Natural killer cell (primary cell): Measurements from ENCODE around the gene HAUS7. TPM values are rescaled to one million over a fixed set of nuclear protein-coding genes. Genes with fewer than 3 reads are reported as not detected.

ENCODE experiments used
- ATAC-seq, 3 donors: fragments of 150-1000 bp in 2 of 3; fragments of 200-7000 bp in 1 of 3; cut with Tn5 transposase; 1 replicate in 1 of 3; 2 replicates in 2 of 3; pipeline ENCODE4 v1.10.0; 2021; ENCODE audit warnings: mild to moderate bottlenecking in 2 of 3, moderate library complexity in 2 of 3
- DNase-seq, 2 donors: peaks; one replicate each; pipeline versions ENCODE4 v3.0.0 to v3.0.0-alpha.2; 2013 to 2021; ENCODE audit warnings: mixed read lengths in 1 of 2
- H3K27ac ChIP-seq: one replicate; pipeline ENCODE4 v1.5.1; 2013; ENCODE audit warnings: mild to moderate bottlenecking, low read length
- H3K27me3 ChIP-seq: one replicate; pipeline ENCODE4 v1.6.1; 2013; ENCODE audit warnings: low read length; ENCODE audit not compliant: control insufficient read depth, insufficient read depth
- H3K36me3 ChIP-seq: one replicate; pipeline ENCODE4 v1.6.1; 2013; ENCODE audit warnings: low read length; ENCODE audit not compliant: control insufficient read depth, insufficient read depth
- H3K4me1 ChIP-seq: one replicate; pipeline ENCODE4 v1.6.1; 2013; ENCODE audit warnings: low read length; ENCODE audit not compliant: control insufficient read depth, insufficient read depth
- H3K4me3 ChIP-seq: one replicate; pipeline ENCODE4 v1.5.1; 2013; ENCODE audit warnings: low read length
- H3K9me3 ChIP-seq: one replicate; pipeline ENCODE4 v1.6.1; 2013; ENCODE audit warnings: low read length; ENCODE audit not compliant: control insufficient read depth, insufficient read depth
- H3K27ac Mint-ChIP-seq, 2 donors: one replicate each; pipeline ENCODE4 v1.8.0; 2022; ENCODE audit warnings: mild to moderate bottlenecking in 2 of 2, mixed read lengths in 2 of 2, moderate library complexity in 1 of 2
- H3K27me3 Mint-ChIP-seq, 2 donors: one replicate each; pipeline ENCODE4 v1.8.0; 2022; ENCODE audit warnings: low read depth in 2 of 2, mixed read lengths in 2 of 2
- H3K36me3 Mint-ChIP-seq: one replicate; pipeline ENCODE4 v1.8.0; 2022; ENCODE audit warnings: mixed read lengths
- H3K4me1 Mint-ChIP-seq, 2 donors: one replicate each; pipeline ENCODE4 v1.8.0; 2022; ENCODE audit warnings: mixed read lengths in 2 of 2
- H3K4me3 Mint-ChIP-seq: one replicate; pipeline ENCODE4 v1.8.0; 2022; ENCODE audit warnings: mild to moderate bottlenecking, moderate library complexity, mixed read lengths
- H3K9me3 Mint-ChIP-seq, 2 donors: one replicate each; pipeline ENCODE4 v1.8.0; 2022; ENCODE audit warnings: mixed read lengths in 2 of 2
- WGBS: methylation state at CpG from one replicate; pipeline ENCODE4 v1.1.7; 2013; ENCODE audit warnings: missing lambda C conversion rate; ENCODE audit not compliant: insufficient coverage; 5-methylcytosine and 5-hydroxymethylcytosine counted together
- intact Hi-C: fragments of 100-400 bp; cut with micrococcal nuclease; formaldehyde crosslinking; loops from one replicate; pipeline ENCODE4 v1.14.2; 2022
- total RNA-seq, 4 donors: library from RNA; stranded (reverse); fragments of 120-200 nt in 1 of 4; gene quantifications; one replicate each; pipeline versions ENCODE4 v1.2.3 to v1.2.4, GENCODE V29; 2013 to 2022
- TF ChIP-seq, protein P1 (sequence below): fragments of 200-600 bp; IDR thresholded peaks from one replicate; pipeline ENCODE4 v1.8.0; 2022; ENCODE audit warnings: antibody characterized with exemption

Gene HAUS7
- total RNA-seq, 3 donors from 2014 or later (not counting 1 experiment from before 2014, with no cell fraction given) = 27.4 to 33.1 (median 31.9) TPM

GRCh38 chrX:153443476-153444332 is 26.7 kb downstream of the HAUS7 start:
- H3K4me3 ChIP-seq = no peak overlapping the region
- Mint-ChIP-seq H3K36me3 (no peaks in the 10 kb centered on the region), H3K27ac (no peak overlapping the region), H3K4me3 (no peak overlapping the region), H3K9me3 (no peaks in the 10 kb centered on the region), H3K27me3 (no peaks in the 10 kb centered on the region), H3K4me1 (no peaks in the 10 kb centered on the region)
- no peaks in the 10 kb centered on the region for H3K27me3 ChIP-seq
- no peaks in the 10 kb centered on the region for H3K9me3 ChIP-seq
- TF ChIP-seq, protein P1, sequence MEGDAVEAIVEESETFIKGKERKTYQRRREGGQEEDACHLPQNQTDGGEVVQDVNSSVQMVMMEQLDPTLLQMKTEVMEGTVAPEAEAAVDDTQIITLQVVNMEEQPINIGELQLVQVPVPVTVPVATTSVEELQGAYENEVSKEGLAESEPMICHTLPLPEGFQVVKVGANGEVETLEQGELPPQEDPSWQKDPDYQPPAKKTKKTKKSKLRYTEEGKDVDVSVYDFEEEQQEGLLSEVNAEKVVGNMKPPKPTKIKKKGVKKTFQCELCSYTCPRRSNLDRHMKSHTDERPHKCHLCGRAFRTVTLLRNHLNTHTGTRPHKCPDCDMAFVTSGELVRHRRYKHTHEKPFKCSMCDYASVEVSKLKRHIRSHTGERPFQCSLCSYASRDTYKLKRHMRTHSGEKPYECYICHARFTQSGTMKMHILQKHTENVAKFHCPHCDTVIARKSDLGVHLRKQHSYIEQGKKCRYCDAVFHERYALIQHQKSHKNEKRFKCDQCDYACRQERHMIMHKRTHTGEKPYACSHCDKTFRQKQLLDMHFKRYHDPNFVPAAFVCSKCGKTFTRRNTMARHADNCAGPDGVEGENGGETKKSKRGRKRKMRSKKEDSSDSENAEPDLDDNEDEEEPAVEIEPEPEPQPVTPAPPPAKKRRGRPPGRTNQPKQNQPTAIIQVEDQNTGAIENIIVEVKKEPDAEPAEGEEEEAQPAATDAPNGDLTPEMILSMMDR = no peak
- intact Hi-C loops = no loop called here
- 90% methylated on average over 24 of the region's 25 CpGs for WGBS
- H3K27ac ChIP-seq = no peak overlapping the region
- no peaks in the 10 kb centered on the region for H3K36me3 ChIP-seq
- DNase-seq = no peak
- H3K4me1 ChIP-seq = no peaks in the 10 kb centered on the region
- ATAC-seq = no peak

- WGBS = 94% methylated on average over 5 of the region's 5 CpGs
- no peaks in the 10 kb centered on the region for H3K9me3 ChIP-seq
- no peak for DNase-seq
- no peaks in the 10 kb centered on the region for H3K9me3 Mint-ChIP-seq
- ATAC-seq = no peak
- H3K27ac Mint-ChIP-seq = no peak overlapping the region
- TF ChIP-seq, protein P1 = no peak
- H3K4me1 ChIP-seq = no peaks in the 10 kb centered on the region
- H3K27ac ChIP-seq = no peak overlapping the region
- intact Hi-C loops = no loop called here
- H3K4me3 ChIP-seq = no peak overlapping the region
- H3K4me1 Mint-ChIP-seq = no peaks in the 10 kb centered on the region
- H3K4me3 Mint-ChIP-seq = no peak overlapping the region
- no peaks in the 10 kb centered on the region for H3K36me3 ChIP-seq
- H3K27me3 Mint-ChIP-seq = peaks cover 0 to under 1% of the 10 kb centered on the region in 2 donors
- no peaks in the 10 kb centered on the region for H3K36me3 Mint-ChIP-seq
- no peaks in the 10 kb centered on the region for H3K27me3 ChIP-seq
These were observed 27.9 kb downstream of the HAUS7 start for GRCh38 chrX:153442463-153442862.

GRCh38 chrX:153441981-153442380 is 28.4 kb downstream of the HAUS7 start:
- Mint-ChIP-seq H3K27ac (no peak overlapping the region), H3K36me3 (no peaks in the 10 kb centered on the region), H3K4me3 (no peak overlapping the region), H3K4me1 (no peaks in the 10 kb centered on the region), H3K9me3 (no peaks in the 10 kb centered on the region), H3K27me3 (peaks cover 0 to 5% of the 10 kb centered on the region in 2 donors)
- Histone ChIP-seq H3K4me1 (no peaks in the 10 kb centered on the region), H3K27me3 (no peaks in the 10 kb centered on the region), H3K9me3 (no peaks in the 10 kb centered on the region), H3K27ac (no peak overlapping the region), H3K36me3 (no peaks in the 10 kb centered on the region), H3K4me3 (no peak overlapping the region)
- 84% methylated on average over 9 of the region's 9 CpGs for WGBS
- TF ChIP-seq, protein P1 = no peak
- intact Hi-C loops = no loop called here
- ATAC-seq (no peak), DNase-seq (no peak)
